HAP-1 (cell line): ENCODE measurements around the gene RAPGEF2.
"Not testable (repeated sequence)": the region's sequence is repeated elsewhere in the genome, so short reads cannot be mapped to it uniquely, and the experiment has no call there.

Experiments
- DNase-seq, 2 experiments: peaks; one replicate each; pipeline ENCODE4 v3.0.0-alpha.2; 2016 to 2020; ENCODE audit warnings: low spot score in 2 of 2
- H3K27me3 ChIP-seq: fragments of 250-450 bp; sonication (Bioruptor Pico); 2 replicates; pipeline ENCODE4 v1.5.1; 2020; ENCODE audit warnings: low read depth, mild to moderate bottlenecking, moderate library complexity
- H3K36me3 ChIP-seq: fragments of 250-450 bp; sonication (Bioruptor Pico); replicated peaks from 2 replicates; pipeline ENCODE4 v1.5.1; 2020; ENCODE audit warnings: mild to moderate bottlenecking
- H3K4me1 ChIP-seq: fragments of 250-450 bp; sonication (Bioruptor Pico); 2 replicates; pipeline ENCODE4 v1.5.1; 2020; ENCODE audit warnings: mild to moderate bottlenecking
- H3K4me3 ChIP-seq: fragments of 250-450 bp; sonication (Bioruptor Pico); 2 replicates; pipeline ENCODE4 v1.5.1; 2020; ENCODE audit warnings: mild to moderate bottlenecking, moderate library complexity
- H3K9me3 ChIP-seq: fragments of 250-450 bp; sonication (Bioruptor Pico); 2 replicates; pipeline ENCODE4 v1.5.1; 2020; ENCODE audit warnings: mild to moderate bottlenecking, moderate library complexity
- in situ Hi-C: fragments of 300-500 bp; cut with MboI; formaldehyde crosslinking; loops from 3 replicates; pipeline ENCODE4 v1.14.3; 2020; ENCODE audit warnings: low sequenced_read_pairs, inconsistent platforms, mixed read lengths

RAPGEF2 gene

GRCh38 chr4:159374749-159375530 is 272.1 kb downstream of the RAPGEF2 start:
- Histone ChIP-seq H3K36me3 (no peaks in the 10 kb centered on the region), H3K27me3 (no peaks in the 10 kb centered on the region), H3K4me1 (no peaks in the 10 kb centered on the region; the same call in 1 of the 2 replicates), H3K4me3 (no peak overlapping the region), H3K9me3 (peaks cover 4% of the 10 kb centered on the region; the same call in 1 of the 2 replicates)
- in situ Hi-C loops: no loop called here
- no peak for DNase-seq

DNA sequence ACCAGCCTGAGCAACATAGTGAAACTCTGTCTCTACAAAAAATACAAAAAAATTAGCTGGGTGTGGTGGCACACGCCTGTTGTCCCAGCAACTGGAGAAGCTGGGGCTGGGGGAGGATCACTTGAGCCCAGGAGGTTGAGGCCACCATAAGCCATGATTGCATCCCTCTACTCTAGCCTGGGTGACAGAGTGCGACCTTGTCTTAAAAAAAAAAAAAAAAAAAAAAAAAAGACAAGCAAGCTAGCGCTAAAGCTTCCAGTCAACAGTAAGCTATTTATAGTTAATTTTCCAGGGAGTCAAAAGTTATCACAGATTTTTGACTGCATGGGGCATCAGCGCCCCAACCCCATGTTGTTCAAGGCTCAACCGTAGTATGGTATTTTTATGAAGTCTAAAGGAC is 273.4 kb downstream of the RAPGEF2 start:
- H3K9me3 ChIP-seq: peaks cover 4% of the 10 kb centered on the region; the same call in 1 of the 2 replicates
- no peak overlapping the region for H3K4me3 ChIP-seq
- H3K4me1 ChIP-seq: peaks cover 3% of the 10 kb centered on the region; the same call in 1 of the 2 replicates
- no peak for DNase-seq
- no peaks in the 10 kb centered on the region for H3K27me3 ChIP-seq
- in situ Hi-C loops: no loop called here
- no peaks in the 10 kb centered on the region for H3K36me3 ChIP-seq

- in situ Hi-C loops: no loop called here
- Histone ChIP-seq H3K36me3 (no peaks in the 10 kb centered on the region), H3K4me1 (peaks cover 8% of the 10 kb centered on the region), H3K4me3 (no peak overlapping the region), H3K9me3 (peaks cover 4% of the 10 kb centered on the region; the same call in 1 of the 2 replicates), H3K27me3 (no peaks in the 10 kb centered on the region)
- no peak for DNase-seq
These were observed 275.3 kb downstream of the RAPGEF2 start for GRCh38 chr4:159378056-159378616.

DNA sequence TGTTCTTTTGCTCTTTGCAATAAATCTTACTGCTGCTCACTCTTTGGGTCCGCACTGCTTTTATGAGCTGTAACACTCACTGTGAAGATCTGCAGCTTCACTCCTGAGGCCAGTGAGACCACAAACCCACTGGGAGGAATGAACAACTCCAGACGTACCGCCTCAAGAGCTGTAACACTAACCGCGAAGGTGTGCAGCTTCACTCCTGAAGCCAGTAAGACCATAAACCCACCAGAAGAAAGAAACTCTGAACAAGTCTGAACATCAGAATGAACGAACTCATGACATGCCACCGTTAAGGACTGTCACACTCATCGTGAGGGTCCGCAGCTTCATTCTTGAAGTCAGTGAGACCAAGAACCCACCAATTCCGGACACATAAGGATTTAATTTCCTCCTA is 276.2 kb downstream of the RAPGEF2 start:
- H3K4me1 ChIP-seq: peaks cover 12% of the 10 kb centered on the region
- H3K36me3 ChIP-seq, H3K4me3 ChIP-seq, DNase-seq, H3K27me3 ChIP-seq, in situ Hi-C loops, H3K9me3 ChIP-seq: not testable (repeated sequence)

GRCh38 chr4:159379836-159380235 is 277.0 kb downstream of the RAPGEF2 start:
- peaks cover 4% of the 10 kb centered on the region; the same call in 1 of the 2 replicates for H3K9me3 ChIP-seq
- DNase-seq: peak; percentile 31 to 67
- in situ Hi-C loops: no loop called here
- H3K27me3 ChIP-seq: no peaks in the 10 kb centered on the region
- H3K4me3 ChIP-seq: no peak overlapping the region
- peaks cover 18% of the 10 kb centered on the region for H3K4me1 ChIP-seq
- no peaks in the 10 kb centered on the region for H3K36me3 ChIP-seq

DNA sequence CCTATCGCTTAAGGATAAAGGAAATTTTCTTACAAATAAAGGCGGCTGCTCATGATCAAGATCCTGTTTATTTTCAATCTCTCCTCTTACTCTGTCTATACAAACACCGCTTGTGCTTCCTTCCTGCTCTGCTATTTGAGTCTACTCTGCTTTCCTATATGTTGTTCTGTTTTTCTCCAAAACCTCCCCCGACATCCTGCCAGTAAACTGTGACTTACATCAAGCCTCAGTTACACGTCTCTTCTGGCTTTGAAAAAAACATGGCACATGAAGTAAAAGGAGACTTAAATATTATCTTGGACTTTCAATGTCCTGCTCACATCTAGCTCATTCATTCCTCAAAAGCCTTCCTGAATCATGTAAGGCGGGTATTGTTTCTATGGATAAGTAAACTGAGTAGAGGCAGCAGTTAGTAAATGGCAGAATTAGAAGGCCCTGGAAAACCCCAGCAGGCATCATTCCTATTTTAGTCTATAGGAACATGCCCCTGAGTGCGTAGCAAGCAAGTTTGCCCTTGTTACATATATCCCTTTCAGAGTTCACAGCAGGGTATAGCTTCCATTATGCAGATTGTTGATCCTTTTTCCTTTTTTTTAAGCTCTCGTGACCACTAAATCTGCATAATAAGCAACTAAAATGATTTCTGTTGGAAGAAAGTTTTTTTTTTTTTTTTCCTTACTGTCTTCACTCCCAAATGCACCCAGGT is 280.1 kb downstream of the RAPGEF2 start:
- in situ Hi-C loops: no loop called here
- Histone ChIP-seq H3K4me1 (peaks cover 18% of the 10 kb centered on the region), H3K36me3 (no peaks in the 10 kb centered on the region), H3K9me3 (peaks cover 6% of the 10 kb centered on the region; the same call in 1 of the 2 replicates), H3K27me3 (0 out of 2 replicates have a peak, but pooled peaks cover 2% of the 10 kb centered on the region), H3K4me3 (no peak overlapping the region)
- DNase-seq: peak; percentile 73 to 98

- Histone ChIP-seq H3K9me3 (peaks cover 6% of the 10 kb centered on the region; the same call in 1 of the 2 replicates), H3K36me3 (no peaks in the 10 kb centered on the region), H3K4me3 (no peak overlapping the region), H3K27me3 (0 out of 2 replicates have a peak, but pooled peaks cover 2% of the 10 kb centered on the region), H3K4me1 (peaks cover 18% of the 10 kb centered on the region)
- in situ Hi-C loops: no loop called here
- peak; percentile 66 to 100 for DNase-seq
These were observed 280.7 kb downstream of the RAPGEF2 start for GRCh38 chr4:159383562-159383931.

DNA sequence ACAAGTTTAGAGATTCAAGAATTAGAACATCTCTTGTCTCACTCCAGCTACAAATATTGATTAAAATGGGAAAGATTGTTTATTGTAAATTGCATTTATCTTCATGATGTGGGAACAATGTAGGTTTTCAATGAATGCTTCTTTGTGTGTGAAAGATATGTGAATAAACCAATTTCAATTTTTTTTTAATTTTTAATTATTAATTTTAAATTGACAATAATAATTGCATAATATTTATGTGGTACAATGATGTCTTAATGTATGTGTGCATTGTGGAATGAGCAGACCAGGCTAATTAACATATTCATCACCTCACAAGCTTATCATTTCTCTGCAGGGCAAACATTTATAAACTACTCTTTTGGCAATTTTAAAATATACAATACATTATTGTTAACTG is 281.1 kb downstream of the RAPGEF2 start:
- in situ Hi-C loops: no loop called here
- Histone ChIP-seq H3K4me1 (peaks cover 18% of the 10 kb centered on the region), H3K9me3 (0 out of 2 replicates have a peak, but pooled peaks cover 3% of the 10 kb centered on the region), H3K36me3 (no peaks in the 10 kb centered on the region), H3K27me3 (0 out of 2 replicates have a peak, but pooled peaks cover 2% of the 10 kb centered on the region), H3K4me3 (no peak overlapping the region)
- DNase-seq: no peak

DNA sequence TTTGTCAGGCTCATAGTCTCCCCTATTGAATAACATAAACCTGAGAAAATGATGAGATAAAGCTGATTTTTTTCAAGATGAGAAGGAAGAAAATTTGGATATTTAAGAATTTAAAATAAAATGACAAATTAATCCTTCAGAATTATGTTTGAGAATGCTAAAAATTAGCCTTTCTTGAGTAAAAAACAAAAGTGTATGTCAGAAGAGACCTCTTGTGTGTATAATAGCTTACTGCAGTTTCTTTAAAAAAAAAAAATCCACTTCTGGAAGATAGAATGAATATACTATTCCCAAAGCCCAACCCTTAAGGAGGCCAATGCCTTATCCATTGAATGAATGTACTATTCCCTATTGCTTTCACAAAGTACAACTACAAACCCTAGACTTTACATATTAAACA is 281.8 kb downstream of the RAPGEF2 start:
- no peaks in the 10 kb centered on the region for H3K36me3 ChIP-seq
- H3K27me3 ChIP-seq: 0 out of 2 replicates have a peak, but pooled peaks cover 2% of the 10 kb centered on the region
- 0 out of 2 replicates have a peak, but pooled peaks cover 2% of the 10 kb centered on the region for H3K9me3 ChIP-seq
- in situ Hi-C loops: no loop called here
- no peak for DNase-seq
- no peak overlapping the region for H3K4me3 ChIP-seq
- H3K4me1 ChIP-seq: peaks cover 18% of the 10 kb centered on the region

- no peak overlapping the region for H3K4me3 ChIP-seq
- peaks cover 15% of the 10 kb centered on the region for H3K4me1 ChIP-seq
- in situ Hi-C loops: no loop called here
- H3K27me3 ChIP-seq: 0 out of 2 replicates have a peak, but pooled peaks cover 2% of the 10 kb centered on the region
- no peaks in the 10 kb centered on the region for H3K36me3 ChIP-seq
- 0 out of 2 replicates have a peak, but pooled peaks cover 2% of the 10 kb centered on the region for H3K9me3 ChIP-seq
- DNase-seq: no peak
These were observed 283.7 kb downstream of the RAPGEF2 start for GRCh38 chr4:159386620-159387019.

GRCh38 chr4:159389756-159390155 is 286.9 kb downstream of the RAPGEF2 start:
- no peak for DNase-seq
- 0 out of 2 replicates have a peak, but pooled peaks cover 2% of the 10 kb centered on the region for H3K9me3 ChIP-seq
- H3K36me3 ChIP-seq: no peaks in the 10 kb centered on the region
- H3K4me3 ChIP-seq: no peak overlapping the region
- 0 out of 2 replicates have a peak, but pooled peaks cover 2% of the 10 kb centered on the region for H3K27me3 ChIP-seq
- no peaks in the 10 kb centered on the region for H3K4me1 ChIP-seq
- in situ Hi-C loops: no loop called here

DNA sequence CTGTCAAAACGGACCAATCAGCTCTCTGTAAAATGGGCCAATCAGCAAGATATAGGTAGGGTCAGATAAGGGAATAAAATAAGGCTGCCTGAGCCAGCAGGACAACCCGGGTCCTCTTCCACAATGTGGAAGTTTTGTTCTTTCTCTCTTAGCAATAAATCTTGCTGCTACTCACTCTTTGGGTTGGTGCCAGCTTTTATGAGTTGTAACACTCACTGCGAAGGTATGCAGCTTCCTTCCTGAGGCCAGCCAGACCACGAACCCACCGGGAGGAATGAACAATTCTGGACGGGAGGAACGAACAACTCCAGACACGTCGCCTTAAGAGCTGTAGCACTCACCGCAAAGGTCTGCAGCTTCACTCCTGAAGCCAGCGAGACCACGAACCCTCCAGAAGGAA is 287.8 kb downstream of the RAPGEF2 start:
- in situ Hi-C loops: no loop called here
- no peak for DNase-seq
- no peaks in the 10 kb centered on the region for H3K4me1 ChIP-seq

GRCh38 chr4:159395693-159396092 is 292.8 kb downstream of the RAPGEF2 start:
- in situ Hi-C loops: no loop called here
- H3K9me3 ChIP-seq: no peaks in the 10 kb centered on the region
- H3K27me3 ChIP-seq: no peaks in the 10 kb centered on the region
- no peak overlapping the region for H3K4me3 ChIP-seq
- H3K4me1 ChIP-seq: no peaks in the 10 kb centered on the region
- DNase-seq: no peak
- no peaks in the 10 kb centered on the region for H3K36me3 ChIP-seq

More for the DNA sequence above, 287.8 kb downstream of the RAPGEF2 start:
- 0 out of 2 replicates have a peak, but pooled peaks cover 2% of the 10 kb centered on the region for H3K27me3 ChIP-seq
- H3K36me3 ChIP-seq: no peaks in the 10 kb centered on the region
- H3K4me3 ChIP-seq: no peak overlapping the region
- H3K9me3 ChIP-seq: 0 out of 2 replicates have a peak, but pooled peaks cover 2% of the 10 kb centered on the region
